HG02610 (cell line): ENCODE results near the gene RNF145.
A peak's percentile ranks its signal among the peaks of the same experiment; 100 is the strongest.
"Not testable (repeated sequence)": the region's sequence is repeated elsewhere in the genome, so short reads cannot be mapped to it uniquely, and the experiment has no call there.

Source experiments
- ATAC-seq: cut with Tn5 transposase; IDR thresholded peaks from one replicate; pipeline ENCODE4 v1.9.1; 2021; ENCODE audit warnings: mild to moderate bottlenecking, moderate library complexity; ENCODE audit not compliant: unreplicated experiment

RNF145 gene

GRCh38 chr5:159163027-159163700 is 46.2 kb downstream of the RNF145 start:
- ATAC-seq: peak; percentile 86

GRCh38 chr5:159161361-159162214 is 47.8 kb downstream of the RNF145 start:
- ATAC-seq: no peak

GRCh38 chr5:159158553-159159091 is 50.7 kb downstream of the RNF145 start:
- not testable (repeated sequence) for ATAC-seq

- no peak for ATAC-seq
Observed at GRCh38 chr5:159157552-159157951, 51.8 kb downstream of the RNF145 start.

DNA sequence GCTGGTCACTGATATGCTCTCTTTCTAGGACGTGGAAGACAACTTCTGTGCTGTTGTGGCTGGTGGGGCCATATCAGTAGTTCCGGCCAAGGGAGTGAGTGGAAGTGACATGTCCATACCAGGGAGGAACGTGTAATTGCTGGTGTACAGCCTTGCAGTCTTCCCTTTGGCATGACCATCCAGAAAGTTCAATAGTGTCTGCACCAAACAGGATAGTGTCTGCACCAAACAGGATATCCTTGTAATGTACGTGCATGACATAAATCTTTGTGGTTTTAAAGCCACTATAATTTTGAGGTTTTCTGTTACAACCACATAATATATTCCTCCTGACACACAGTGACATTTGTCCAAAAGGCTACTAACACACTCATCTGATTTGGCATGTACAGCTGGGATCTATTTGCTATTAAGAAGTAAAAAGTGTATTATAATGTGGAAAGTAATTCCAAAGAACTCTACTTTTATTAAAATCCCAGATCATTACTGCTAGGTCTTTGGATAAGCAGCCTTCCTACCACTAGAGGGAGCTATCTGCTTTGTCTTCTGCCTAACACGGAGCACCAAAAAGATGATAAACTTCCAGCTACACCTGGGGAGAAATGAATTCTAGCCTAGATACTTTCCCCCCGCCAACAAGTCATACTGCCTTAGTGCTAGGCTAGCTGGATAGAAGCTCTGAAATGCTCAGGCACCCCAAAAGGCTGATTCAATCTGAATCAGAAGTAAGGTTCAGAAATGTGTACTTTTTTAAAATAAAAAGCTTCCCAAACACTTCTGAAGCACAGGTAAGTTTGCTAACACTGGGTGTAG is 52.7 kb downstream of the RNF145 start:
- ATAC-seq: peak; percentile 61

DNA sequence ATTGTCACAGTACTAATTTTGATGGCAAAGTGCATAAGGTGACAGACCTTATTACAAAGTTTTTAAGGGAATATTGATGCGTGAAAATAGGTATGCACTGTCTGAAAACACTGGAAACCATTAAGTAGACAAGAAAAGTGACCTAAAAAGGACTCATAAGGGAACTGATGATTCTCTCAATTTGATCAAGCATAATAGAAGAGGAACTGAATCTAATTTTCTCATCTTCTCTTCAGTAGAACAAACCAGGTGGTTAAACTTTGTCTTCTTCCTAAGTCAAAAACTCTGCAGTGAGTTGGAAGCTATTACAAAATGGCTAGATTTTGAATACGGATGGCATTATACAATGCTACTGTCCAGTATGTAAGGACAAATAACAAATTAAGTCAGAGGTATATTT is 53.4 kb downstream of the RNF145 start:
- ATAC-seq: no peak

- no peak for ATAC-seq
Observed at GRCh38 chr5:159152876-159153275, 56.5 kb downstream of the RNF145 start.

DNA sequence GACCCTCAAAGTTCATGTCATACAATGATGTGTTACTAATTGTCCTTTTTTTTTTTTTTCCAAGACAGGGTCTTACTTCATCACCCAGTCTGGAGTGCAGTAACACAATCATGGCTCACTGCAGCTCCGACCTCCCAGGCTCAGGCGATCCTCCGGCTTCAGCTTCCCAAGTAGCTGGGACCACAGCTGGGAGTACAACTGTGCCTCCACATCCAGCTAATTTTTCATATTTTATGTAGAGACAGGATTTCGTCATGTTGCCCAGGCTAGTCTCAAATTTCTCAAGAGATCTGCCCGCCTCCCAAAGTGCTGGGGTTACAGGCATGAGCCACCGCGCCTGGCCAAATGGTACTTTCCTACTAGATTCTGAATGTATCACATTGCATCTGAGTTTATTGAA is 60.3 kb downstream of the RNF145 start:
- ATAC-seq: no peak

DNA sequence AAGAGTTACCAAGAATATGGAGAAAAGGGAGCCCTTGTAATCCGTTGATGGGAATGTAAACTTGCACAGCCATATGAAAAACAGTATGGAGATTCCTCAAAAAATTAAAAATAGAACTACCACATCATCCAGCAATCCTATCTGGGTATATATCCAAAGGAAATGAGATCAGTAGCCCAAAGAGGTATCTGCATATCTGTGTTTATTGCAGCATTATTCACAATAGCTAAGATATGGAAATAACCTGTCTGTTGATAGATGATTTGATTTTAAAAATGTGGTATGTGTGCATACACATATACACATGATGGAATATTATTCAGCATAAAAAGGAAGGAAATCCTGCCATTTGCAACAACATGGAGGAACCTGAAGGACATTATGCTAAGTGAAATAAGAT is 61.4 kb downstream of the RNF145 start:
- no peak for ATAC-seq

- no peak for ATAC-seq
Observed at GRCh38 chr5:159146839-159147238, 62.5 kb downstream of the RNF145 start.

DNA sequence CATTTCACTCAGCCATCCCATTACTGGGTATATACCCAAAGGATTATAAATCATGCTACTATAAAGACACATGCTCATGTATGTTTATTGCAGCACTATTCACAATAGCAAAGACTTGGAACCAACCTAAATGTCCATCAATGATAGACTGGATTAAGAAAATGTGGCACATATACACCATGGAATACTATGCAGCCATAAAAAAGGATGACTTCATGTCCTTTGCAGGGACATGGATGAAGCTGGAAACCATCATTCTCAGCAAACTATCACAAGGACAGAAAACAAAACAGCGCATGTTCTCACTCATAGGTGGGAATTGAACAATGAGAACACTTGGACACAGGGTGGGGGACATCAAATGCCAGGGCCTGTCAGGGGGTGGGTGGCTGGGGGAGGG is 64.2 kb downstream of the RNF145 start:
- ATAC-seq: not testable (repeated sequence)

- no peak for ATAC-seq
Observed at GRCh38 chr5:159139802-159140201, 69.6 kb downstream of the RNF145 start.

DNA sequence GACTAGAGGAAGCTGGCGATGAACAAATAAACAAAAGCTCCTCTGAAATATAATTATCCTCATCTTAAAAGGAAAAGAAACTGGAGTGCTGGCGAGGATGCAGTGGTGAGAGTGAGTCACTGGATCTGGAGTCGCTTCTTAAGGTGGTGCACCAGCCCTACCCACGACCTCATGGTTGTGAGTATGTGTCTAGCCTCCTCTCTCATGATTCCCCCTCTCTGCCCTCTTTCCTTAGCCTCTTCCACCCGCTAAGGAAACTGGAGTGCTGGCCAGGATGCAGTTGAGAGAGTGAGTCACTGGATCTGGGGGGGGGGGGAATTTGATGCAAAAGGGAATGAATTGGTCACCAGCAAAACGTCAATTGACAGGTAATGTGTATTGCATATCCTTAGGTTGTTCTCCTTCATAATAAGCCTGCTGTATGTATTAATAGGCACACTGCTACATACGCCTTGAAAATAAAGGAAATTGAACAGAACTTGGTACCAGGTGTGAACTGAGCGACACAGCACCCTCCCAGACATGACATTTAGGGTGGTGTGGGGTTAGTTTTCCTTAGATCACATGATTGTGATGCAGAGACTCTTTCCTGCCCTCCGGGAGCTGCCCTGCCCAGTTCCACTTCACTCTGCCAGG is 73.3 kb downstream of the RNF145 start:
- no peak for ATAC-seq

DNA sequence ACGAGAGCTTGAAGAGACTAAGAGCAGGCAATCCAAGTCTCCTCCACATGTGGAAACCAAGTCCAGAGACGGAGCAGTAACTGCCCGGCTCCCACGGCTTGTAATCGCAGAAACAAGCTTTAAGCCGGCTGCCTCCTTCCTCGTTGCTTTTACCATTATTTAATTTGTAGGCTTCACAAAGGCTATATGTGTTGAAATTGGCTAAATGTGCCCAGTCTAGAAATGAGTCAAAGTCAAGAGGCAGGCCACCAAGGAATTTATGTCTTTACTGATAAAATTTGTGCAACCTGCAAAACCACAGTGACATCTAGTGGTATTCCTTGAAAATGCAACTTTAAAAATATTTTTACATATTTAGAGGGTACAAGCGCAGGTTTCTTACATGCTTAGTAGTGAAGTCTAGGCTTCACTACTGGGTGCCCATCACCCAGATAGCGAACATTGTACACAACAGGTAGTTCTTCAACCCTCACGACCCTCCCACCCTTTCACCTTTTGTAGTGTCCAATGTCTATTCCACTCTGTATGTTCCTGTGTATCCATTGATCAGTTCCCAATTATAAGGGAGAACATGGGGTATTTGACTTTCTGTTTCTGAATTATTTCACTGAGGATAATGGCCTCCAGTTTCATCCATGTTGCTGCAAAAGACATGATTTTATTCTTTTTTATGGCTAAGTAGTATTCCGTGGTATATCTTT is 76.2 kb downstream of the RNF145 start:
- no peak for ATAC-seq

DNA sequence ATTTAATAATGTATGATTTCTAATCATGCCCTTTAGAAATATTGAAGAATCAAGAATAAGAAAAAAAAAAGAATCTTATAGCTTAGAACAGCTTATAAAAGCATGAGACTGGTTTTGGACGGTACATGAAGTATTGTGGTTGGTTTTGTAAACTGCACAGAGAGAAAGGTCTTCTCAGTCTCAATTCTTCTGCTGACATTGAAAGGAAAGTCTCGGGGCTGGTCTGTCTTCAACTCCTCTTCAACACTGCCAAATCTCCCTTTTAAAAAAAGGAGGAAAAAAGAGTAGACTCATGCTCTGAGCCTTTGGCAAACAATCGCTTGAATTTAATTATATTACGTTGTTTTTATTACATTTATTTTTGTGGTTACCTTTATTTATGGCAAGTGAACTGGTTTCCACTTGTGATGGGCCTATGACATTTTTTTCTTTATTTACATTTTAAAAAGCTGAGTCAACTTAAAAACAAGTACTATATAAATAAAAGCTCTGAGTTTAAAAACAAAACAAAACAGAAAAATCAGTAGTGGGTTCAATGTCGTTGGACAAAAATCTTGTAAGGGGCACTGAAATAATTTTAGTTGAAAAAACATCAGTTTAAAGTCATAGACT is 76.8 kb downstream of the RNF145 start:
- ATAC-seq: no peak

DNA sequence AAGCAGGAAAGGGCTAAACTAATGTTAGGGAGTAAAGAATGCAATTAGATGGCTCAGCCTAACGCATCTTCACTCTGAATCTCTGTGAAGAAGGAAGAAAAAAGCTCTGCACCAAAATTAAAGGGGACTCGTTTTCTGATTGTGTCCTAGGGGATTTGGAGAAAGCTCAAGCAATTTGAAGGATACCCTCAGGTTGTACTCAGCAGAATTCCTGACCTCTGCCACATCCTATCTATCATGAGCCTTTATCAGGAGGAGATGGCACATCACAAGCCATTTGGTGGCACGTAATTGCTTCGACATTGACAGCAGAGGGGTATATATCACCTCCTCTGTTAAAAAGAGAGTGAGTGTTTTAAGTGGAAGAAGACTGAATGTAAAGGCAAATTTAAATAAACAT is 77.4 kb downstream of the RNF145 start:
- no peak for ATAC-seq

DNA sequence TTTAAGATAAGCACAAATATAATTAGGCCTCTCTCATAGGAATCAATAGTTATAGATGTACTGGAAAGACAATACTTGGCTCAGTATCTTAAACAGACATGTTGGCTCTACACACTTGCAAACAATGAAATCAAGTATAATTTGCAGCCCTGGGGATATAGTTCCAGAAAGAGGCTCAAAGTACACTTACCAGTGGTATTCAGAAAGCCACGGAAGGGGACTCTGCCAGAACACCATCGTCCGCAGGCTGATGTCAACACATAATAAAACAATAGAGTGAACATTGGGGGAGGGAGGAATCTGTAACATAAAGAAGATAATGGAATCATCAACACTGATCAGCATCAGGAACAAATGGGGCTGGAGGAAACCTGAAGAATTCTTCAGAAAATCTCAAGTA is 78.5 kb downstream of the RNF145 start:
- ATAC-seq: no peak

DNA sequence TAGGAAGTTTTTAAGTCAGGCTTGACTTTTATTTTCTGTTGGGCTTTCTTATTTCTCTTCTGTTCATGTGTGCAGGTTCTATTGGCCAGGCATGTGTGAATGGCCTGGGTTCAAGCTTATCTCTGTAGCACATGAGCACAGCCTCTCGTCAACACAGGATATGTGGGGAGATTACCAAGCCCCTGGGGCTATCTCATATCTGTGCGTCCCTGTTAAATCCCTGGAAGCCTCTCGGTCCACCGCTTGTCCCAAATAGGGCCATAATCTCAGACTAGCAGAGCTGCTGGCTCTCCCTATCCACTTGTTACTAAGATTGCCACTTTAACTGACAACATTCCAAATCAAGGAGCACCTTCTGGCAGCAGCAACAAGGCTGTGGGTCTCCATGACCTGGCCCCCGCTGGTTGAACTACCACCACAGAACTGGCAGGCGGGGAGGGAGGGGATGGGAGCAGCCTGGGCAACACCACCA is 81.2 kb downstream of the RNF145 start:
- no peak for ATAC-seq

GRCh38 chr5:159123700-159124099 is 85.7 kb downstream of the RNF145 start:
- peak; percentile 57 for ATAC-seq

DNA sequence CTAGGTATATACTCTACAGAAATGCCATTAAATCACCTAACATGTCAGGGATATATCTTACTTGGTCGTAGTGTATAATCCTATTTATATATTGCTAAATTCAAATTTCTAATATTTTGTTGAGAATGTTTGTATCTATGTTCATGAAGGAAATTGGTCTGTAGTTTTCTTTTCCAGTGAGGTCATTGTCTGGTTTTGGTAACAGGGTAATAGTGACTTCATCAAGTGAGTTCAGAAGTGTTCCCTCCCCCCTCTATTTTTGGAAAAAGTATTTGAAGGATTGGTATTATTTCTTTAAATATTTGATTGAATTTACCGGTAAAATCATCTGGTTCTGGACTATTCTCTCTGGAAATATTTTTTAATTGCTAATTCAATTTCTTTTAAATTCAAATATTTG is 86.2 kb downstream of the RNF145 start:
- ATAC-seq: no peak
